Gastrocnemius medialis (tissue), 4 donors: Measurements from ENCODE around the gene NCOA7. TPM values are rescaled to one million over a fixed set of nuclear protein-coding genes. Genes with fewer than 3 reads are reported as not detected.

Experiments
- ATAC-seq, 2 donors: fragments of 150-250 bp; one replicate each; pipeline ENCODE4 v1.9.1; 2016
- DNase-seq, 2 donors: peaks; one replicate each; pipeline ENCODE4 v3.0.0-alpha.2; 2019
- H3K27ac ChIP-seq, 4 donors: fragments of 200-600 bp; sonication (generic); 1 replicate in 1 of 4; 2 replicates in 3 of 4; pipeline ENCODE4 v1.5.1; 2016 to 2018; ENCODE audit warnings: mild to moderate bottlenecking in 2 of 4, moderate library complexity in 1 of 4
- H3K27me3 ChIP-seq, 3 donors: fragments of 200-600 bp; sonication (generic) in 2 of 3; 1 replicate in 1 of 3; 2 replicates in 2 of 3; pipeline versions ENCODE4 v1.5.1 to v1.6.0; 2016 to 2019; ENCODE audit warnings: mild to moderate bottlenecking in 1 of 3, moderate library complexity in 1 of 3
- H3K36me3 ChIP-seq, 2 donors: fragments of 200-600 bp; sonication (generic) in 1 of 2; one replicate each; pipeline ENCODE4 v1.5.1; 2017 to 2018
- H3K4me1 ChIP-seq, 2 donors: fragments of 200-600 bp; sonication (generic) in 1 of 2; one replicate each; pipeline ENCODE4 v1.5.1; 2016 to 2017; ENCODE audit warnings: mild to moderate bottlenecking in 2 of 2
- H3K4me3 ChIP-seq, 4 donors: fragments of 200-600 bp; sonication (generic) in 3 of 4; 1 replicate in 1 of 4; 2 replicates in 3 of 4; pipeline ENCODE4 v1.5.1; 2016 to 2019; ENCODE audit warnings: mild to moderate bottlenecking in 2 of 4
- H3K9me3 ChIP-seq, 3 donors: fragments of 200-600 bp; sonication (generic) in 2 of 3; 1 replicate in 1 of 3; 2 replicates in 2 of 3; pipeline ENCODE4 v1.5.1; 2016 to 2019
- POLR2A ChIP-seq, 2 donors: fragments of 450-650 bp; IDR thresholded peaks; one replicate each; pipeline ENCODE4 v1.6.1; 2017; ENCODE audit warnings: antibody characterized with exemption in 2 of 2, mild to moderate bottlenecking in 2 of 2, moderate library complexity in 2 of 2
- in situ Hi-C, 4 donors: fragments of 200-750 bp; cut with MboI; loops; one replicate each; pipeline versions ENCODE4 v1.15.0 to v1.8.0; 2017; ENCODE audit warnings: low sequenced_read_pairs in 4 of 4
- intact Hi-C: fragments of 100-400 bp; cut with DNase I; formaldehyde crosslinking; loops from one replicate; pipeline ENCODE4 v1.15.1; 2023; ENCODE audit warnings: low total_unique reads
- total RNA-seq, 4 donors: library from RNA; depleted of rRNA; stranded (reverse); fragments of >200 nt; gene quantifications; one replicate each; pipeline versions ENCODE4 v1.1.0 to v1.2.3, GENCODE V29; 2016
- TF ChIP-seq, protein P1 (sequence below), 5 experiments: fragments of 450-650 bp in 3 of 5; fragments of 200-600 bp in 2 of 5; sonication (generic) in 2 of 5; IDR thresholded peaks in 4 of 5; conservative IDR thresholded peaks in 1 of 5; 1 replicate in 4 of 5; 2 replicates in 1 of 5; pipeline ENCODE4 v1.5.1; 2016 to 2019; ENCODE audit warnings: antibody characterized with exemption in 5 of 5, mild to moderate bottlenecking in 3 of 5, moderate library complexity in 3 of 5

Gene NCOA7
- total RNA-seq, 4 donors from 2014 or later: 7.0 to 9.5 (median 9.2) TPM

DNA sequence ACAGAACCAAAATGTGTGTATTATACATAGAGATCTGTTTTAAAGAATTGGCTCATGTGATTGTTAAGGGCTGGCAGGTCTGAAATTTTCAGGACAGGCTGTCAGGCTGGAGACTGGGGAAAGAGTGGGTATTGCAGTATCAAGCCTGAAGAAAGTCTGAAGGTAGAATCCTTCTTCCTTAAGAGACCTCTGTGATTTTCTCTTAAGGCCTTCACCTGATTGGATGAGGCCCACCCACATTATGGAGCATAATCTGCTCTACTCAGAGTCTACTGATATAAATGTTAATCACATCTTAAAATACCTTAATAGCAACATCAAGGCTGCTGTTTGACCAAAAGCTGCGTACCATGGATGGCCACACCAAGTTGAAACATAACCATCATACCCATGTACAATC is 122.4 kb downstream of the NCOA7 start:
- in situ Hi-C loops (no loop called here), intact Hi-C loops (no loop called here)
- ATAC-seq: no peak
- no peak for TF ChIP-seq POLR2A (IDR thresholded peaks at IDR 0.05)
- TF ChIP-seq, protein P1, sequence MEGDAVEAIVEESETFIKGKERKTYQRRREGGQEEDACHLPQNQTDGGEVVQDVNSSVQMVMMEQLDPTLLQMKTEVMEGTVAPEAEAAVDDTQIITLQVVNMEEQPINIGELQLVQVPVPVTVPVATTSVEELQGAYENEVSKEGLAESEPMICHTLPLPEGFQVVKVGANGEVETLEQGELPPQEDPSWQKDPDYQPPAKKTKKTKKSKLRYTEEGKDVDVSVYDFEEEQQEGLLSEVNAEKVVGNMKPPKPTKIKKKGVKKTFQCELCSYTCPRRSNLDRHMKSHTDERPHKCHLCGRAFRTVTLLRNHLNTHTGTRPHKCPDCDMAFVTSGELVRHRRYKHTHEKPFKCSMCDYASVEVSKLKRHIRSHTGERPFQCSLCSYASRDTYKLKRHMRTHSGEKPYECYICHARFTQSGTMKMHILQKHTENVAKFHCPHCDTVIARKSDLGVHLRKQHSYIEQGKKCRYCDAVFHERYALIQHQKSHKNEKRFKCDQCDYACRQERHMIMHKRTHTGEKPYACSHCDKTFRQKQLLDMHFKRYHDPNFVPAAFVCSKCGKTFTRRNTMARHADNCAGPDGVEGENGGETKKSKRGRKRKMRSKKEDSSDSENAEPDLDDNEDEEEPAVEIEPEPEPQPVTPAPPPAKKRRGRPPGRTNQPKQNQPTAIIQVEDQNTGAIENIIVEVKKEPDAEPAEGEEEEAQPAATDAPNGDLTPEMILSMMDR (IDR thresholded peaks at IDR 0.05 in 4 of 5, conservative IDR thresholded peaks at IDR 0.05 in 1 of 5): no peak
- Histone ChIP-seq H3K36me3 (peaks cover 0 to 5% of the 10 kb centered on the region in 2 donors), H3K9me3 (no peaks in the 10 kb centered on the region), H3K27ac (no peak overlapping the region), H3K4me3 (no peak overlapping the region), H3K27me3 (no peaks in the 10 kb centered on the region), H3K4me1 (peaks cover 0 to under 1% of the 10 kb centered on the region in 2 donors)
- DNase-seq: no peak

DNA sequence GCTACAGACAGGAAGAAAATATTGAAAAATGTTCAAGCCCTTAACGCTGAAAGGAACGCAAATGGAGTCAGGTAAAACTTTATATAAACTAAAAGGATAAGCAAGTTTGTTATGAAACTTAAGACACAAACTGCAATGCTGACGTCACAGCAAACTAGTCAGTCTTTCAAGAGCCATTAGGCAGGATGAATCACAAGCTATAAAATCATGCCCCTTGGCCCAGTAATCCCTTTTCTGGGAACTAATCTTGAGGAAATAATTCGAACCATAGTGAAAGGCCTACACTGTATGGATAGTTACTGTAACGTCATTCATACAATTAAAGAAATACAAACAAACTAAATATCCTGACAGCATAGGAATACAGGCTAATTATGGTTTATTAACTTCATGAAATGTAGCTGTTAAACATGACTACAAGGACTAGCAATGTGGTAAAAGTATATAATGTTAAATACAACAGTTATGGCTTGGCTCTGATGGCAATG is 123.1 kb downstream of the NCOA7 start:
- in situ Hi-C loops (no loop called here), intact Hi-C loops (no loop called here)
- ATAC-seq (no peak), DNase-seq (no peak)
- H3K27me3 ChIP-seq: no peaks in the 10 kb centered on the region
- H3K27ac ChIP-seq: no peak overlapping the region
- no peak overlapping the region for H3K4me3 ChIP-seq
- H3K4me1 ChIP-seq: peaks cover 0 to 8% of the 10 kb centered on the region in 2 donors
- TF ChIP-seq, protein P1 (IDR thresholded peaks at IDR 0.05 in 4 of 5, conservative IDR thresholded peaks at IDR 0.05 in 1 of 5): no peak
- TF ChIP-seq POLR2A (IDR thresholded peaks at IDR 0.05): no peak
- H3K9me3 ChIP-seq: no peaks in the 10 kb centered on the region
- H3K36me3 ChIP-seq: peaks cover 0 to 5% of the 10 kb centered on the region in 2 donors

DNA sequence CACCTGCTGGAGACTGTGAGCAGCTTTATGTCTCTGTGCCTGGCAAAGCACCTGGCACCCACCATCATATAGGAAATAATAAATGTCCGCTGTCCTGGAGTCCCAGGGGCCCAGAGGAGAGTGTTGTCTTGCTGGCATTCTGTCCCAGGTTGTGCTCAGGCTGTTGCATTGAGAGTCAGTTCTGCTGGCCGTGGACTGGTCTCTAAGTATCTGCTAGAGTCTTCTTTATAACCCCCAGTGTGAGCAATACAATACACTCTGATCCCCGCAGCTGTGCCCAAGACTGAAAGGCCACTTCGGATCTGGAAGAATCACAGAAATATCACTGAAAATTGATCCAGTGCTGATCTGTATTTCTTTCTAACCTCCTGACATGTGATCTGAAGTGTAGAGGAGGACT is 127.5 kb downstream of the NCOA7 start:
- Histone ChIP-seq H3K27ac (peak overlapping the region; percentile 70 to 77 (median 74)), H3K9me3 (no peaks in the 10 kb centered on the region), H3K4me1 (peaks cover 0 to 8% of the 10 kb centered on the region in 2 donors), H3K27me3 (no peaks in the 10 kb centered on the region), H3K4me3 (peak overlapping the region in 1 of 4 donors; percentile 40), H3K36me3 (peaks cover 0 to 31% of the 10 kb centered on the region in 2 donors)
- TF ChIP-seq, protein P1 (IDR thresholded peaks at IDR 0.05 in 4 of 5, conservative IDR thresholded peaks at IDR 0.05 in 1 of 5): no peak
- no peak for TF ChIP-seq POLR2A (IDR thresholded peaks at IDR 0.05)
- intact Hi-C loops (loop anchor here (2.0 to 5.0 kb wide), 2 partner anchors 39 to 136 kb away; partner anchors contain the start of gene HINT3), in situ Hi-C loops (no loop called here)
- peak in 1 of 2 donors; percentile 3 for ATAC-seq
- DNase-seq: no peak

DNA sequence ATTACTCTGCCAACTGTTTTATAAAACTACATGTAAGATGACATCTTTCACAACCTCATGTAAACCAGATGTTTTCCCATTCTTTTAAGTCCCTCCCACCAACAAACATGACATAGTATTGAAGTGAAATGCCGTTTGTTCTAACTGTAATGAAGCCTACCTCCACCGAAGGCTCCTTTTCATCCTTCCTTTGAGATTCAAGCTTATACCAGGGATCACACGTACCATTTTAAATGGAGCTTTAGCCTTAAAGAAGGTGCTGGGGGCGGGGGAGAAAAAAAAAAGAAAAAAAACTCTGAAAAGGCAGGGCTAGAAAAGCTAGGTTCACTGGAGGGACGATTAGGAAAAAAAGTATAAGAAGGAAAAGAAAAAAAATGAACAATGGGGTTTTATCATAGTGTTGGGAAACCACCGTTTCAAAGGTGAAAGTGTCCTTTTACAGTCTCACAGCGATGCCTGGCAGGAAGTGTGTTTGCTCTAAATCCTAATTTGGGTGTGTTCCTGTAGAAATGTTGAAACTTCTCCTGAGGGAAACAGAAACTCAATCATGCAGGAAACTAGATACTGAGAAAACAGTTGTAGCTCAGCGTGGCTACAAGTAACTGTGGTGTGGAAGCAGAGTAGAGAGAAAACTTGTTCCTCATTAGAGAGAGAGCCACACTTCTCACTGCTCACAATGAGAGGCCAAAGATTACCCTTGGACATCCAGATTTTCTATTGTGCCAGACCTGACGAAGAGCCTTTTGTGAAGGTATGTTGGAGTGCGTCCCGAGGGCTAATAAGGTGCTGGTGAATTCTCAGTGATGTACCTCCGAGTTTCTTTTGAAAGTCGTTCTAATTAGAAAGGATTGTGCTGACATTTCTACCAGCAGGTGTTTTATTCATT is 128.2 kb downstream of the NCOA7 start:
- Histone ChIP-seq H3K4me3 (peak overlapping the region; percentile 23 to 56 (median 42)), H3K4me1 (peaks cover 0 to 8% of the 10 kb centered on the region in 2 donors), H3K9me3 (no peaks in the 10 kb centered on the region), H3K27ac (peak overlapping the region; percentile 70 to 77 (median 74)), H3K36me3 (peaks cover 0 to 36% of the 10 kb centered on the region in 2 donors), H3K27me3 (no peaks in the 10 kb centered on the region)
- in situ Hi-C loops: no loop called here
- TF ChIP-seq, protein P1 (IDR thresholded peaks at IDR 0.05 in 4 of 5, conservative IDR thresholded peaks at IDR 0.05 in 1 of 5): no peak
- peak in 1 of 2 donors; percentile 53 for TF ChIP-seq POLR2A (IDR thresholded peaks at IDR 0.05)
- intact Hi-C loops: loop anchor here (2.0 to 5.0 kb wide), 2 partner anchors 38 to 137 kb away; partner anchors contain the start of gene HINT3
- DNase-seq: peak in 1 of 2 donors; percentile 43
- ATAC-seq: peak; percentile 96 to 99
